Liver (tissue), 10 donors: ENCODE measurements around the gene ZNF202. TPM values are rescaled to one million over a fixed set of nuclear protein-coding genes. Genes with fewer than 3 reads are reported as not detected.

Experiments used
- DNase-seq: peaks from one replicate; pipeline ENCODE4 v3.0.0-alpha.2; 2017; ENCODE audit warnings: low spot score
- H3K27ac ChIP-seq, 2 donors: one replicate each; pipeline ENCODE4 v1.7.0; 2013; ENCODE audit warnings: inconsistent platforms in 2 of 2, low read length in 2 of 2, control low read depth in 1 of 2, low read depth in 1 of 2, mild to moderate bottlenecking in 1 of 2
- H3K27me3 ChIP-seq, 4 donors: one replicate each; pipeline versions ENCODE4 v1.6.1 to v1.7.0; 2013; ENCODE audit warnings: low read length in 3 of 4, inconsistent platforms in 1 of 4, mild to moderate bottlenecking in 1 of 4, moderate library complexity in 1 of 4; ENCODE audit not compliant: control insufficient read depth in 4 of 4, insufficient read depth in 4 of 4
- H3K36me3 ChIP-seq, 4 donors: one replicate each; pipeline versions ENCODE4 v1.6.1 to v1.7.0; 2013; ENCODE audit warnings: low read length in 3 of 4, mild to moderate bottlenecking in 3 of 4, low read depth in 1 of 4, moderate library complexity in 1 of 4; ENCODE audit not compliant: control insufficient read depth in 4 of 4, insufficient read depth in 3 of 4
- H3K4me1 ChIP-seq, 4 donors: one replicate each; pipeline versions ENCODE4 v1.6.1 to v1.7.0; 2013; ENCODE audit warnings: low read length in 3 of 4, mild to moderate bottlenecking in 3 of 4, moderate library complexity in 1 of 4; ENCODE audit not compliant: control insufficient read depth in 4 of 4, insufficient read depth in 4 of 4
- H3K4me3 ChIP-seq, 3 donors: one replicate each; pipeline versions ENCODE4 v1.6.1 to v1.7.0; 2013; ENCODE audit warnings: low read length in 3 of 3, control low read depth in 1 of 3, low read depth in 1 of 3, mild to moderate bottlenecking in 1 of 3
- H3K9ac ChIP-seq, 2 donors: one replicate each; pipeline ENCODE4 v1.7.0; 2013; ENCODE audit warnings: low read length in 2 of 2, mild to moderate bottlenecking in 2 of 2, moderate library complexity in 2 of 2, control low read depth in 1 of 2, low read depth in 1 of 2
- H3K9me3 ChIP-seq, 4 donors: one replicate each; pipeline versions ENCODE4 v1.6.1 to v1.7.0; 2013; ENCODE audit warnings: low read length in 3 of 4; ENCODE audit not compliant: control insufficient read depth in 4 of 4
- EGR1 ChIP-seq, 2 donors: IDR thresholded peaks; 2 replicates each; pipeline ENCODE4 v1.6.1; 2016 to 2018; ENCODE audit warnings: antibody characterized with exemption in 2 of 2, low read depth in 2 of 2
- JUND ChIP-seq, 2 donors: IDR thresholded peaks; 2 replicates each; pipeline ENCODE4 v1.6.1; 2016; ENCODE audit warnings: antibody characterized with exemption in 2 of 2
- NR2F2 ChIP-seq: IDR thresholded peaks from 2 replicates; pipeline ENCODE4 v1.6.1; 2016; ENCODE audit warnings: antibody characterized with exemption
- WGBS: extraction: QIAGEN DNeasy Blood & Tissue Kit; methylation state at CpG from one replicate; pipeline ENCODE4 v1.1.7; 2013; 5-methylcytosine and 5-hydroxymethylcytosine counted together
- polyA plus RNA-seq, 2 donors: library from polyadenylated mRNA; stranded (reverse) in 1 of 2; unstranded in 1 of 2; fragments of 200-250 nt in 1 of 2; fragments of >200 nt in 1 of 2; fragmentation: Nextera tagmentation in 1 of 2; extraction: Ambion mirVana in 1 of 2; gene quantifications; one replicate each; pipeline versions ENCODE4 v1.2.1 to v1.2.3, GENCODE V29; 2013 to 2015
- small RNA-seq: library from RNA; depleted of rRNA; stranded (forward); fragments of <200 nt; gene quantifications from one replicate; pipeline ENCODE3, GENCODE V24; 2014
- total RNA-seq, 2 donors: library from RNA; depleted of rRNA; stranded (reverse); fragments of >200 nt; gene quantifications; one replicate each; pipeline ENCODE4 v1.2.3, GENCODE V29; 2014
- TF ChIP-seq, protein P1 (sequence below): IDR thresholded peaks from 2 replicates; pipeline ENCODE4 v1.6.1; 2016; ENCODE audit warnings: antibody characterized with exemption
- donor health status: healthy.
- donor health status: healthy.
- donor health status: healthy.
- donor health status: healthy.
- donor health status: healthy.

Gene ZNF202
- total and polyA plus RNA-seq, 4 donors = 1.2 to 5.1 (median 3.3) TPM

DNA sequence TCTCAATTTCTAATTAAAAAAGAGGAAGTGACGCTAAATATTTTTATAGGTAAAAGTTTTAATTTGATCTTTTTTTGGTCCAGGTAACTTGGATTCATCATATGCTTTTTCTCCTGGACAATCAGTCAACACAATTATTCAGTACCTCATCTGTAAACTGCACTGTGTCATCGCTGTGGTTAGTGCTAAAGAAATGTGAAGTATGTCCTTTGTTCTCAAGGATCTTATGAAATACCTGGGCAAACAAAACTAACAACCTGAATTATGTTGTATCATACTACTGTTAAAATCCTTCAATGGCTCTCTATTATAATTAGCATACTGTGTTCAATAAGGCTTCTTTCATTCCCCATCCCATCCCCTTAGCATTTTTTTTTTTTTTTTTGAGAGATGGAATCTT lies 67.2 kb downstream of the ZNF202 start:
- no peak for TF ChIP-seq NR2F2
- TF ChIP-seq, protein P1, sequence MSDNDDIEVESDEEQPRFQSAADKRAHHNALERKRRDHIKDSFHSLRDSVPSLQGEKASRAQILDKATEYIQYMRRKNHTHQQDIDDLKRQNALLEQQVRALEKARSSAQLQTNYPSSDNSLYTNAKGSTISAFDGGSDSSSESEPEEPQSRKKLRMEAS = no peak
- no peak for TF ChIP-seq EGR1 (IDR thresholded peaks at IDR 0.05; ENCODE audit: low read depth in 2 of 2)
- no peak for TF ChIP-seq JUND (IDR thresholded peaks at IDR 0.05)
- Histone ChIP-seq H3K9me3 (no peaks in the 10 kb centered on the region), H3K9ac (no peak overlapping the region), H3K36me3 (no peaks in the 10 kb centered on the region), H3K4me1 (no peaks in the 10 kb centered on the region), H3K4me3 (no peak overlapping the region), H3K27me3 (peaks cover 0 to 2% (median 0%) of the 10 kb centered on the region in 4 donors), H3K27ac (no peak overlapping the region)
- DNase-seq = no peak
- WGBS = 88% methylated on average over 2 of the region's 2 CpGs

Small RNA genes lying within 50 kb of the gene (small RNA-seq; reads per million reads assigned to genes)
- not detected for gene RNU1-21P

Other genes starting within 250 kb of the ZNF202 start
- under 1 TPM; 0.05 to 0.17 TPM for gene SCN3B, start 87.0 kb downstream of the ZNF202 start, total RNA-seq
- gene SCN3B, start 87.0 kb downstream of the ZNF202 start, polyA plus RNA-seq = under 1 TPM in 1 of 2 donors, not detected in 1; 0.05 TPM
- gene OR6X1, start 12.9 kb upstream of the ZNF202 start, total RNA-seq = not detected
- not detected for gene OR6X1, start 12.9 kb upstream of the ZNF202 start, polyA plus RNA-seq
- gene OR6M1, start 64.7 kb upstream of the ZNF202 start, total RNA-seq = not detected
- gene OR6M1, start 64.7 kb upstream of the ZNF202 start, polyA plus RNA-seq = not detected
- gene TMEM225, start 144.0 kb upstream of the ZNF202 start, total RNA-seq = not detected
- not detected for gene TMEM225, start 144.0 kb upstream of the ZNF202 start, polyA plus RNA-seq
- gene OR8D4, start 160.5 kb upstream of the ZNF202 start, total RNA-seq = under 1 TPM in 1 of 2 donors, not detected in 1; 0.14 TPM
- gene OR8D4, start 160.5 kb upstream of the ZNF202 start, polyA plus RNA-seq = not detected
- gene OR4D5, start 198.0 kb upstream of the ZNF202 start, total RNA-seq = under 1 TPM in 1 of 2 donors, not detected in 1; 0.19 TPM
- not detected for gene OR4D5, start 198.0 kb upstream of the ZNF202 start, polyA plus RNA-seq
- not detected for gene OR6T1, start 202.2 kb upstream of the ZNF202 start, total RNA-seq
- gene OR6T1, start 202.2 kb upstream of the ZNF202 start, polyA plus RNA-seq = not detected
- not detected for gene OR10S1, start 236.1 kb upstream of the ZNF202 start, total RNA-seq
- gene OR10S1, start 236.1 kb upstream of the ZNF202 start, polyA plus RNA-seq = not detected